BLaER1 treated with 17β-estradiol and CSF1 and Interleukin-3, amounts not matched to agents 10 nM and 100 nM (cell line): ENCODE results near the gene HIGD1C.
"Not testable (repeated sequence)": the region's sequence is repeated elsewhere in the genome, so short reads cannot be mapped to it uniquely, and the experiment has no call there.

ENCODE experiments used
- H3K27ac ChIP-seq, 11 experiments: shearing (Covaris generic); formaldehyde crosslinking; 2 replicates each; pipeline ENCODE4 v1.8.1; 2022
- H3K27me3 ChIP-seq, 11 experiments: shearing (Covaris generic); formaldehyde crosslinking; 2 replicates each; pipeline ENCODE4 v1.8.1; 2022
- H3K36me3 ChIP-seq, 11 experiments: shearing (Covaris generic); formaldehyde crosslinking; 2 replicates each; pipeline ENCODE4 v1.8.1; 2022
- H3K4me1 ChIP-seq, 10 experiments: shearing (Covaris generic); formaldehyde crosslinking; 2 replicates each; pipeline ENCODE4 v1.8.1; 2022
- H3K4me2 ChIP-seq, 11 experiments: shearing (Covaris generic); formaldehyde crosslinking; 2 replicates each; pipeline ENCODE4 v1.8.1; 2022
- H3K4me3 ChIP-seq, 10 experiments: shearing (Covaris generic); formaldehyde crosslinking; 2 replicates each; pipeline ENCODE4 v1.8.1; 2022
- H3K9ac ChIP-seq, 11 experiments: shearing (Covaris generic); formaldehyde crosslinking; 2 replicates each; pipeline ENCODE4 v1.8.1; 2022
- H3K9me3 ChIP-seq, 11 experiments: shearing (Covaris generic); formaldehyde crosslinking; replicated peaks in 1 of 11; 2 replicates each; pipeline ENCODE4 v1.8.1; 2022
- H4K20me1 ChIP-seq, 11 experiments: shearing (Covaris generic); formaldehyde crosslinking; 2 replicates each; pipeline ENCODE4 v1.8.1; 2022
- Cebpa-rat ChIP-seq, 11 experiments: shearing (Covaris generic); IDR thresholded peaks; 2 replicates each; pipeline ENCODE4 v1.8.1; 2022

The HIGD1C gene

GRCh38 chr12:50936821-50937530 is 15.4 kb upstream of the HIGD1C start:
- no peaks in the 10 kb centered on the region; a peak in 1 of 22 replicates for H4K20me1 ChIP-seq
- TF ChIP-seq Cebpa-rat (IDR thresholded peaks at IDR 0.05): no peak
- H3K9ac ChIP-seq: no peak overlapping the region
- peaks cover 6 to 43% (median 24%) of the 10 kb centered on the region in 10 experiments for H3K4me1 ChIP-seq
- H3K4me3 ChIP-seq: peak overlapping the region in 1 of 10 experiments; percentile 7; a peak in 1 of 20 replicates
- peaks cover 9 to 25% (median 14%) of the 10 kb centered on the region in 11 experiments; a peak in 19 of 22 replicates for H3K36me3 ChIP-seq
- peaks cover 25 to 37% (median 33%) of the 10 kb centered on the region in 11 experiments for H3K9me3 ChIP-seq
- H3K27ac ChIP-seq: no peak overlapping the region
- H3K27me3 ChIP-seq: no peaks in the 10 kb centered on the region
- H3K4me2 ChIP-seq: no peak overlapping the region

- Histone ChIP-seq H3K27ac (no peak overlapping the region), H4K20me1 (no peaks in the 10 kb centered on the region; a peak in 1 of 22 replicates), H3K4me2 (no peak overlapping the region), H3K36me3 (peaks cover 8 to 25% (median 14%) of the 10 kb centered on the region in 11 experiments; a peak in 19 of 22 replicates), H3K9ac (no peak overlapping the region), H3K4me1 (peaks cover 12 to 47% (median 28%) of the 10 kb centered on the region in 10 experiments), H3K27me3 (no peaks in the 10 kb centered on the region), H3K9me3 (peaks cover 25 to 37% (median 33%) of the 10 kb centered on the region in 11 experiments), H3K4me3 (peak overlapping the region in 1 of 10 experiments; percentile 7; a peak in 2 of 20 replicates)
- TF ChIP-seq Cebpa-rat (IDR thresholded peaks at IDR 0.05): no peak
These were observed 14.7 kb upstream of the HIGD1C start for GRCh38 chr12:50937653-50938052.

DNA sequence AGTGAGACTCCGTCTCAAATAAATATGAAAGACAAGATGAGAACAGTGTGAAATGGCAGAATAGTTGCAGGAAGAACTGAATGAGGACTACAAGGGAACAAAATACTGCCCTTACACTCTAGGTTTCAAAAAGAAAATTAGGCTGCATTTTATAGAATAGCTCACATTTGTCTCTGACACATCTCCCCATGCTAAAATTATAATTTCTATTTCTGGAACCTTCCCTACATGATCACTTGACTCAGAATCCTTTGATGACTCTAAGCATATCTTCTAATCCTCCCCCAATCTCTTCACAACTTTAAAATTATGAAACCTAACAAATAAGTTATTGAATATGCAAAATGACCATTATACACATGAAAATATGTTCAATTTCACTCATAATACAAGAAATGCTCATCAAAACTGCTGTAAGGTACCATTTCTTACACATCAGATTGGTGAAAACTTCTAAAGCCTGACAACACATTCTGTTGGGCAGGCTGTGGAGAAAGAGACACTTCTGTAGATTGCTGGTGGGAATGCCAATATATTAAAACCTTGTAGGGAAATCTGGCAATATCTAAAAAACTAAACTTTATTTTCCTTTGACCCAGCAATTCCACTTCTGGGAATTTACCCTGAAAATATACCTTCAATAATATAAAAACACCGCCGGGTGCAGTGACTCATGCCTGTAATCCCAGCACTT is 4.3 kb upstream of the HIGD1C start:
- Histone ChIP-seq H3K27me3 (no peaks in the 10 kb centered on the region), H3K27ac (no peak overlapping the region), H3K36me3 (peaks cover 0 to 3% (median 0%) of the 10 kb centered on the region in 11 experiments; a peak in 2 of 22 replicates), H3K9ac (no peak overlapping the region), H3K4me1 (peaks cover 0 to 4% (median 0%) of the 10 kb centered on the region in 10 experiments; a peak in 2 of 20 replicates), H3K4me2 (no peak overlapping the region), H3K9me3 (no peaks in the 10 kb centered on the region), H4K20me1 (no peaks in the 10 kb centered on the region), H3K4me3 (no peak overlapping the region)
- no peak for TF ChIP-seq Cebpa-rat (IDR thresholded peaks at IDR 0.05)

DNA sequence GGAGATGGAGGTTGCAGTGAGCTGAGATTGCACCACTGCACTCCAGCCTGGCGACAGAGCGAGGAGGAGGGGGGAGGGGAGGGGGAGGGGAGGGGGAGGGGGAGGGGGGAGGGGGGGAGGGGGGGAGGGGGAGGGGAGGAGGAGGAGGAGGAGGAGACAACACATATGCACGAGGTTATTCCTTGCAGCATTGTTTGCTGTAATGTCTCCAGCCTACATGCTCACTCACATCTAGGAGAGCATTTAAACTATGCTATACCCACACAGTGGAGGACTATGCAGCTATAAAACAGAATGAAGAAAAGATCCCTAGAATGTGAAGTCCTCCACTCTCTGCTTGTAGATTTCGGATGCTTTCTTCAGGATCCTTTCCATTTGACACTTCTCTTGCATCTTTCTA is 3.5 kb upstream of the HIGD1C start:
- Histone ChIP-seq H4K20me1 (no peaks in the 10 kb centered on the region), H3K9ac (no peak overlapping the region), H3K4me2 (no peak overlapping the region), H3K4me3 (no peak overlapping the region), H3K4me1 (peaks cover 0 to 4% (median 0%) of the 10 kb centered on the region in 10 experiments; a peak in 1 of 20 replicates), H3K9me3 (no peaks in the 10 kb centered on the region), H3K36me3 (peaks cover 0 to 6% (median 0%) of the 10 kb centered on the region in 11 experiments; a peak in 2 of 22 replicates), H3K27ac (no peak overlapping the region), H3K27me3 (no peaks in the 10 kb centered on the region)
- TF ChIP-seq Cebpa-rat (IDR thresholded peaks at IDR 0.05): no peak

DNA sequence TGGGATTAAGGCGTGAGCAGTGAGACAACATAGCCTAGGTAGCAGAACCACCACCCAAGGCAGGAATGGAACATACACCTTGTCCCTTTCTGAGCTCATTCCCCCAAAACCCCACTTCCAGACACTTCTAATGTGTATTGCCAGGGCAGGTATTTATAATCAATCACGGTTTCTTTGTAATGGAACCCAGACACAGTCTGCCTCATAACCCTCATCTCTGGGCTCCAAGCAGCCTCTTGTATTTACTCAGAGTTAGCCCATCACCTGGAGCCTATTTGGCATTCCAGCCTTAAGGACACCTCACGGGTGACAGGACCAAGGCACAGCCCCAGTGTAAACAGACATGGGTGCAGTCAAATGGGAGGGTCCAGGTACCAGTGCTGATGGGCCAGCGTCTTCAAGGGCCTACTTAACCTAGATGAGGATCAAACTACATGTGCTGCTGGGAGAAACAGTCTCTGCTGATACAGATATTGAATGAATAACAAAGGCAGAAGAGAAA is 2.5 kb upstream of the HIGD1C start:
- TF ChIP-seq Cebpa-rat (IDR thresholded peaks at IDR 0.05): no peak
- H3K9ac ChIP-seq: no peak overlapping the region
- H3K4me1 ChIP-seq: peaks cover 0 to 4% (median 0%) of the 10 kb centered on the region in 10 experiments; a peak in 1 of 20 replicates
- no peak overlapping the region for H3K4me3 ChIP-seq
- no peaks in the 10 kb centered on the region for H3K9me3 ChIP-seq
- peaks cover 0 to 9% (median 0%) of the 10 kb centered on the region in 11 experiments; a peak in 2 of 22 replicates for H3K36me3 ChIP-seq
- H3K27ac ChIP-seq: no peak overlapping the region
- H3K4me2 ChIP-seq: no peak overlapping the region
- no peaks in the 10 kb centered on the region for H4K20me1 ChIP-seq
- H3K27me3 ChIP-seq: no peaks in the 10 kb centered on the region

DNA sequence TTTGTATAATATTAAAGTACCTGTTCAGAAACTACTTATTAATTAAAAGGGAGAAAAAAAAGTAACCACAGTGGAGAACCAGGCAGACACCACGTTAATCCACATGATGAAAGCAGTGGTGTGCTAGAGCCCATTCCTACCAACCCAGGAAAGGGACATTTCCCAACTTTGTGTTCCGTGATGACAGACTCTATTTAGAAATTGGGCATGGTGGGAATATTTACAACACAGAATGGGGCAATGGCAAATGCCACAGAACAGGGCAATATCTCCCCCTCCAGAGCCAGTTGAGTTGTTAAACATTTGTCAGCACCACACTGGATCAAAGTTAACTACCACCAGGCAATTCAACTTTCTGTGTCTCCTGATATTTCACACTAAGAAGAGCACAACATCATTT is 1.2 kb upstream of the HIGD1C start:
- no peaks in the 10 kb centered on the region for H4K20me1 ChIP-seq
- no peak for TF ChIP-seq Cebpa-rat (IDR thresholded peaks at IDR 0.05)
- no peaks in the 10 kb centered on the region for H3K27me3 ChIP-seq
- H3K9me3 ChIP-seq: no peaks in the 10 kb centered on the region
- H3K4me2 ChIP-seq: no peak overlapping the region
- H3K9ac ChIP-seq: no peak overlapping the region
- H3K4me3 ChIP-seq: no peak overlapping the region
- peaks cover 0 to 11% (median 0%) of the 10 kb centered on the region in 11 experiments; a peak in 2 of 22 replicates for H3K36me3 ChIP-seq
- no peak overlapping the region for H3K27ac ChIP-seq
- H3K4me1 ChIP-seq: peaks cover 0 to 6% (median 2%) of the 10 kb centered on the region in 10 experiments; a peak in 10 of 20 replicates

- Histone ChIP-seq H3K9me3 (no peaks in the 10 kb centered on the region), H3K9ac (no peak overlapping the region), H3K36me3 (peaks cover 0 to 11% (median 0%) of the 10 kb centered on the region in 11 experiments; a peak in 2 of 22 replicates), H3K27ac (no peak overlapping the region), H3K4me1 (peaks cover 0 to 9% (median 4%) of the 10 kb centered on the region in 10 experiments; a peak in 10 of 20 replicates), H3K27me3 (no peaks in the 10 kb centered on the region), H3K4me2 (no peak overlapping the region), H4K20me1 (no peaks in the 10 kb centered on the region), H3K4me3 (no peak overlapping the region)
- no peak for TF ChIP-seq Cebpa-rat (IDR thresholded peaks at IDR 0.05)
These were observed 703 bp downstream of the HIGD1C start for GRCh38 chr12:50953047-50953446.

DNA sequence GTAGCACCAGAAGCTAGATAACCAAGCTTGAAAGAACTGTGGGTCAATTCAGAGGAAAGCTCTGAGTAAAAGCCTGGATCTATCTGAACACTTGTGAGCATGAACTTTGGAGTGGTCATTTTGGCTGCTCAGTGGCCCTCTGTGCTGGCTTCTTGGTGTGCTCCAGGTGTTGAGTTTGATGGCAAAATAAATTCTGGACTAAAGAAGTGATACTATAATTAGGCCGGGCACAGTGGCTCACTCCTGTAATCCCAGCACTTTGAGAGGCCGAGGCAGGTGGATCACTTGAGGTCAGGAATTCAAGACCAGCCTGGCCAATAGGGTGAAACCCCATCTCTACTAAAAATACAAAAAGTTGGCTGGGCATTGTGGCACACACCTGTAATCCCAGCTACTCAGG is 2.4 kb downstream of the HIGD1C start:
- peaks cover 0 to 11% (median 0%) of the 10 kb centered on the region in 11 experiments; a peak in 2 of 22 replicates for H3K36me3 ChIP-seq
- H3K27me3 ChIP-seq, H3K9me3 ChIP-seq, H3K9ac ChIP-seq, H3K4me1 ChIP-seq, H4K20me1 ChIP-seq, H3K4me3 ChIP-seq, H3K4me2 ChIP-seq, H3K27ac ChIP-seq: not testable (repeated sequence)

GRCh38 chr12:50955288-50955687 is 2.9 kb downstream of the HIGD1C start:
- Histone ChIP-seq H3K4me3 (no peak overlapping the region), H3K9ac (no peak overlapping the region), H3K9me3 (no peaks in the 10 kb centered on the region), H3K27ac (no peak overlapping the region), H3K4me1 (peaks cover 0 to 9% (median 4%) of the 10 kb centered on the region in 10 experiments; a peak in 9 of 20 replicates), H3K36me3 (peaks cover 0 to 11% (median 0%) of the 10 kb centered on the region in 11 experiments; a peak in 2 of 22 replicates), H3K4me2 (no peak overlapping the region), H3K27me3 (no peaks in the 10 kb centered on the region), H4K20me1 (no peaks in the 10 kb centered on the region)
- no peak for TF ChIP-seq Cebpa-rat (IDR thresholded peaks at IDR 0.05)
